GM19467 (cell line): ENCODE measurements around the gene SUN1.
A peak's percentile ranks its signal among the peaks of the same experiment; 100 is the strongest.
"Not testable (repeated sequence)": the region's sequence is repeated elsewhere in the genome, so short reads cannot be mapped to it uniquely, and the experiment has no call there.

Experiments used
- ATAC-seq: cut with Tn5 transposase; IDR thresholded peaks from one replicate; pipeline ENCODE4 v1.9.1; 2021; ENCODE audit warnings: mild to moderate bottlenecking, moderate library complexity; ENCODE audit not compliant: unreplicated experiment

Gene SUN1

GRCh38 chr7:917255-918117 lies 85.2 kb downstream of the SUN1 start:
- ATAC-seq: no peak

GRCh38 chr7:918118-918425 lies 85.8 kb downstream of the SUN1 start:
- no peak for ATAC-seq

- no peak for ATAC-seq
These were observed 86.3 kb downstream of the SUN1 start for GRCh38 chr7:918441-919113.

- ATAC-seq: no peak
These were observed 86.8 kb downstream of the SUN1 start for GRCh38 chr7:919114-919442.

GRCh38 chr7:919924-920341 lies 87.7 kb downstream of the SUN1 start:
- no peak for ATAC-seq

GRCh38 chr7:920351-921070 lies 88.2 kb downstream of the SUN1 start:
- ATAC-seq: no peak

GRCh38 chr7:921071-921461 lies 88.8 kb downstream of the SUN1 start:
- no peak for ATAC-seq

GRCh38 chr7:921581-922333 lies 89.5 kb downstream of the SUN1 start:
- ATAC-seq: no peak

GRCh38 chr7:922334-923107 lies 90.2 kb downstream of the SUN1 start:
- no peak for ATAC-seq

GRCh38 chr7:923108-924041 lies 91.1 kb downstream of the SUN1 start:
- ATAC-seq: peak; percentile 72

- not testable (repeated sequence) for ATAC-seq
These were observed 91.8 kb downstream of the SUN1 start for GRCh38 chr7:924042-924441.
